Measurements from ENCODE around the gene ANLN.

DNA sequence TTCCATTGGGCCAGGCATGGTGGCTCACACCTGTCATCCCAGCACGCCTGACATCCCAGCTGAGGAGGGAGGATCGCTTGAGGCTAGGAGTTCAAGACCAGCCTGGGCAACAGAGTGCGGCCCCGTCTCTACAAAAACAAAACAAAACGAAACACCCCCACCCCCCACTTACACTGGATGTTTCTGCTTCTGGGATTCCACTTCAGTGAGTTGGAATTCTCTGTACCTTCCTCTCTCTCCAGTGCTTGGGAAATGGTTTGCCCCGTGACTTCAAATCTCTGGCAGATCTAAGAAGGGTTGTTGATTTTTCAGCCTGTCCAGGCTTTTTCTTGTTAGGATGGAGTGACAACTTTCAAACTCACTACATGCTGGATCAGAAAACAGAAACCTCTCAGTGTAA is 106.9 kb downstream of the ANLN start:
- no peak for TF ChIP-seq POLR2A (IDR thresholded peaks at IDR 0.05)
- TF ChIP-seq, protein P1, sequence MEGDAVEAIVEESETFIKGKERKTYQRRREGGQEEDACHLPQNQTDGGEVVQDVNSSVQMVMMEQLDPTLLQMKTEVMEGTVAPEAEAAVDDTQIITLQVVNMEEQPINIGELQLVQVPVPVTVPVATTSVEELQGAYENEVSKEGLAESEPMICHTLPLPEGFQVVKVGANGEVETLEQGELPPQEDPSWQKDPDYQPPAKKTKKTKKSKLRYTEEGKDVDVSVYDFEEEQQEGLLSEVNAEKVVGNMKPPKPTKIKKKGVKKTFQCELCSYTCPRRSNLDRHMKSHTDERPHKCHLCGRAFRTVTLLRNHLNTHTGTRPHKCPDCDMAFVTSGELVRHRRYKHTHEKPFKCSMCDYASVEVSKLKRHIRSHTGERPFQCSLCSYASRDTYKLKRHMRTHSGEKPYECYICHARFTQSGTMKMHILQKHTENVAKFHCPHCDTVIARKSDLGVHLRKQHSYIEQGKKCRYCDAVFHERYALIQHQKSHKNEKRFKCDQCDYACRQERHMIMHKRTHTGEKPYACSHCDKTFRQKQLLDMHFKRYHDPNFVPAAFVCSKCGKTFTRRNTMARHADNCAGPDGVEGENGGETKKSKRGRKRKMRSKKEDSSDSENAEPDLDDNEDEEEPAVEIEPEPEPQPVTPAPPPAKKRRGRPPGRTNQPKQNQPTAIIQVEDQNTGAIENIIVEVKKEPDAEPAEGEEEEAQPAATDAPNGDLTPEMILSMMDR (IDR thresholded peaks at IDR 0.05), result no peak
- no peak for TF ChIP-seq EP300 (IDR thresholded peaks at IDR 0.05)
